Measurements from ENCODE around the gene NACC2. TPM values are rescaled to one million over a fixed set of nuclear protein-coding genes. Genes with fewer than 3 reads are reported as not detected.

The NACC2 gene
- total and polyA plus RNA-seq, 9 of the 15 experiments (the other 6 are each of a cell fraction or from before 2014, with no cell fraction given): 0.70 to 25.1 (median 5.6) TPM

GRCh38 chr9:136122425-136123383 lies 27.6 kb upstream of the NACC2 start (continued):
- TF ChIP-seq, protein P1, sequence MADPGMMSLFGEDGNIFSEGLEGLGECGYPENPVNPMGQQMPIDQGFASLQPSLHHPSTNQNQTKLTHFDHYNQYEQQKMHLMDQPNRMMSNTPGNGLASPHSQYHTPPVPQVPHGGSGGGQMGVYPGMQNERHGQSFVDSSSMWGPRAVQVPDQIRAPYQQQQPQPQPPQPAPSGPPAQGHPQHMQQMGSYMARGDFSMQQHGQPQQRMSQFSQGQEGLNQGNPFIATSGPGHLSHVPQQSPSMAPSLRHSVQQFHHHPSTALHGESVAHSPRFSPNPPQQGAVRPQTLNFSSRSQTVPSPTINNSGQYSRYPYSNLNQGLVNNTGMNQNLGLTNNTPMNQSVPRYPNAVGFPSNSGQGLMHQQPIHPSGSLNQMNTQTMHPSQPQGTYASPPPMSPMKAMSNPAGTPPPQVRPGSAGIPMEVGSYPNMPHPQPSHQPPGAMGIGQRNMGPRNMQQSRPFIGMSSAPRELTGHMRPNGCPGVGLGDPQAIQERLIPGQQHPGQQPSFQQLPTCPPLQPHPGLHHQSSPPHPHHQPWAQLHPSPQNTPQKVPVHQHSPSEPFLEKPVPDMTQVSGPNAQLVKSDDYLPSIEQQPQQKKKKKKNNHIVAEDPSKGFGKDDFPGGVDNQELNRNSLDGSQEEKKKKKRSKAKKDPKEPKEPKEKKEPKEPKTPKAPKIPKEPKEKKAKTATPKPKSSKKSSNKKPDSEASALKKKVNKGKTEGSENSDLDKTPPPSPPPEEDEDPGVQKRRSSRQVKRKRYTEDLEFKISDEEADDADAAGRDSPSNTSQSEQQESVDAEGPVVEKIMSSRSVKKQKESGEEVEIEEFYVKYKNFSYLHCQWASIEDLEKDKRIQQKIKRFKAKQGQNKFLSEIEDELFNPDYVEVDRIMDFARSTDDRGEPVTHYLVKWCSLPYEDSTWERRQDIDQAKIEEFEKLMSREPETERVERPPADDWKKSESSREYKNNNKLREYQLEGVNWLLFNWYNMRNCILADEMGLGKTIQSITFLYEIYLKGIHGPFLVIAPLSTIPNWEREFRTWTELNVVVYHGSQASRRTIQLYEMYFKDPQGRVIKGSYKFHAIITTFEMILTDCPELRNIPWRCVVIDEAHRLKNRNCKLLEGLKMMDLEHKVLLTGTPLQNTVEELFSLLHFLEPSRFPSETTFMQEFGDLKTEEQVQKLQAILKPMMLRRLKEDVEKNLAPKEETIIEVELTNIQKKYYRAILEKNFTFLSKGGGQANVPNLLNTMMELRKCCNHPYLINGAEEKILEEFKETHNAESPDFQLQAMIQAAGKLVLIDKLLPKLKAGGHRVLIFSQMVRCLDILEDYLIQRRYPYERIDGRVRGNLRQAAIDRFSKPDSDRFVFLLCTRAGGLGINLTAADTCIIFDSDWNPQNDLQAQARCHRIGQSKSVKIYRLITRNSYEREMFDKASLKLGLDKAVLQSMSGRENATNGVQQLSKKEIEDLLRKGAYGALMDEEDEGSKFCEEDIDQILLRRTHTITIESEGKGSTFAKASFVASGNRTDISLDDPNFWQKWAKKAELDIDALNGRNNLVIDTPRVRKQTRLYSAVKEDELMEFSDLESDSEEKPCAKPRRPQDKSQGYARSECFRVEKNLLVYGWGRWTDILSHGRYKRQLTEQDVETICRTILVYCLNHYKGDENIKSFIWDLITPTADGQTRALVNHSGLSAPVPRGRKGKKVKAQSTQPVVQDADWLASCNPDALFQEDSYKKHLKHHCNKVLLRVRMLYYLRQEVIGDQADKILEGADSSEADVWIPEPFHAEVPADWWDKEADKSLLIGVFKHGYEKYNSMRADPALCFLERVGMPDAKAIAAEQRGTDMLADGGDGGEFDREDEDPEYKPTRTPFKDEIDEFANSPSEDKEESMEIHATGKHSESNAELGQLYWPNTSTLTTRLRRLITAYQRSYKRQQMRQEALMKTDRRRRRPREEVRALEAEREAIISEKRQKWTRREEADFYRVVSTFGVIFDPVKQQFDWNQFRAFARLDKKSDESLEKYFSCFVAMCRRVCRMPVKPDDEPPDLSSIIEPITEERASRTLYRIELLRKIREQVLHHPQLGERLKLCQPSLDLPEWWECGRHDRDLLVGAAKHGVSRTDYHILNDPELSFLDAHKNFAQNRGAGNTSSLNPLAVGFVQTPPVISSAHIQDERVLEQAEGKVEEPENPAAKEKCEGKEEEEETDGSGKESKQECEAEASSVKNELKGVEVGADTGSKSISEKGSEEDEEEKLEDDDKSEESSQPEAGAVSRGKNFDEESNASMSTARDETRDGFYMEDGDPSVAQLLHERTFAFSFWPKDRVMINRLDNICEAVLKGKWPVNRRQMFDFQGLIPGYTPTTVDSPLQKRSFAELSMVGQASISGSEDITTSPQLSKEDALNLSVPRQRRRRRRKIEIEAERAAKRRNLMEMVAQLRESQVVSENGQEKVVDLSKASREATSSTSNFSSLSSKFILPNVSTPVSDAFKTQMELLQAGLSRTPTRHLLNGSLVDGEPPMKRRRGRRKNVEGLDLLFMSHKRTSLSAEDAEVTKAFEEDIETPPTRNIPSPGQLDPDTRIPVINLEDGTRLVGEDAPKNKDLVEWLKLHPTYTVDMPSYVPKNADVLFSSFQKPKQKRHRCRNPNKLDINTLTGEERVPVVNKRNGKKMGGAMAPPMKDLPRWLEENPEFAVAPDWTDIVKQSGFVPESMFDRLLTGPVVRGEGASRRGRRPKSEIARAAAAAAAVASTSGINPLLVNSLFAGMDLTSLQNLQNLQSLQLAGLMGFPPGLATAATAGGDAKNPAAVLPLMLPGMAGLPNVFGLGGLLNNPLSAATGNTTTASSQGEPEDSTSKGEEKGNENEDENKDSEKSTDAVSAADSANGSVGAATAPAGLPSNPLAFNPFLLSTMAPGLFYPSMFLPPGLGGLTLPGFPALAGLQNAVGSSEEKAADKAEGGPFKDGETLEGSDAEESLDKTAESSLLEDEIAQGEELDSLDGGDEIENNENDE (IDR thresholded peaks at IDR 0.05; ENCODE audit: low read depth, low read length): no peak
- TF ChIP-seq ZNF398 (CRISPR knock-in tag; IDR thresholded peaks at IDR 0.05): no peak
- no peak for TF ChIP-seq NCOA1 (IDR thresholded peaks at IDR 0.05; ENCODE audit: low read depth)
- TF ChIP-seq PCBP1 (IDR thresholded peaks at IDR 0.05; ENCODE audit: low read depth, low read length, poor library complexity, severe bottlenecking): peak; percentile 28
- TF ChIP-seq E2F6 (IDR thresholded peaks at IDR 0.05; ENCODE audit: borderline replicate concordance in 1 of 2, extremely low read depth in 1 of 2, insufficient read depth in 1 of 2, insufficient read length in 1 of 2, low read depth in 1 of 2, low read length in 1 of 2, poor library complexity in 1 of 2, severe bottlenecking in 1 of 2): no peak
- no peak for TF ChIP-seq ZNF280A (IDR thresholded peaks at IDR 0.05; ENCODE audit: low read depth, partially characterized antibody)
- no peak for TF ChIP-seq HMG20A (CRISPR knock-in tag; conservative IDR thresholded peaks at IDR 0.05)
- no peak for TF ChIP-seq POU5F1 (IDR thresholded peaks at IDR 0.05; ENCODE audit: borderline replicate concordance, low read depth, low read length, partially characterized antibody)

Data from K562 (cell line).